Fibroblast of lung (primary cell): ENCODE measurements around the gene RBMS1.

Source experiments
- CTCF ChIP-seq, 2 donors: IDR thresholded peaks in 1 of 2; conservative IDR thresholded peaks in 1 of 2; 1 replicate in 1 of 2; 2 replicates in 1 of 2; pipeline ENCODE4 v1.5.1; 2011 to 2012; ENCODE audit warnings: low read length in 2 of 2, control low read depth in 1 of 2, inconsistent platforms in 1 of 2, low read depth in 1 of 2, mild to moderate bottlenecking in 1 of 2
- EZH2 ChIP-seq: IDR thresholded peaks from 2 replicates; pipeline ENCODE4 v1.5.1; 2012; ENCODE audit warnings: low read length, control low read depth, mild to moderate bottlenecking; ENCODE audit errors: missing control alignments

GRCh38 chr2:160349306-160349705, 144.3 kb downstream of the RBMS1 start:
- TF ChIP-seq CTCF (conservative IDR thresholded peaks at IDR 0.05 in 1 of 2, IDR thresholded peaks at IDR 0.05 in 1 of 2; ENCODE audit: low read depth in 1 of 2, low read length in 2 of 2) (no peak), EZH2 (no peak)
